Vagina (tissue), 2 donors: ENCODE data around the gene PRR29. TPM values are rescaled to one million over a fixed set of nuclear protein-coding genes. Genes with fewer than 3 reads are reported as not detected.
A peak's percentile ranks its signal among the peaks of the same experiment; 100 is the strongest.
"Not testable (repeated sequence)": the region's sequence is repeated elsewhere in the genome, so short reads cannot be mapped to it uniquely, and the experiment has no call there.

Source experiments
- DNase-seq, 2 donors: peaks; one replicate each; pipeline ENCODE4 v3.0.0-alpha.2; 2017; ENCODE audit errors: extremely low spot score in 2 of 2
- H3K27ac ChIP-seq: fragments of 200-600 bp; sonication (generic); one replicate; pipeline ENCODE4 v1.5.1; 2019
- H3K27me3 ChIP-seq: fragments of 200-600 bp; sonication (generic); one replicate; pipeline ENCODE4 v1.5.1; 2019
- H3K36me3 ChIP-seq, 2 donors: fragments of 200-600 bp; sonication (generic); one replicate each; pipeline ENCODE4 v1.5.1; 2017 to 2019
- H3K4me1 ChIP-seq: fragments of 200-600 bp; sonication (generic); one replicate; pipeline ENCODE4 v1.5.1; 2019
- H3K4me3 ChIP-seq, 2 donors: fragments of 200-600 bp; sonication (generic); 1 replicate in 1 of 2; 2 replicates in 1 of 2; pipeline ENCODE4 v1.5.1; 2016 to 2019
- H3K9me3 ChIP-seq: fragments of 200-600 bp; sonication (generic); one replicate; pipeline ENCODE4 v1.5.1; 2019
- CTCF ChIP-seq, 3 experiments: fragments of 450-650 bp in 2 of 3; fragments of 200-600 bp in 1 of 3; sonication (generic) in 1 of 3; IDR thresholded peaks; one replicate each; pipeline ENCODE4 v1.5.1; 2017 to 2019; ENCODE audit warnings: antibody characterized with exemption in 3 of 3, mild to moderate bottlenecking in 2 of 3, moderate library complexity in 2 of 3
- POLR2A ChIP-seq, 2 donors: fragments of 450-650 bp; IDR thresholded peaks; one replicate each; pipeline ENCODE4 v1.6.1; 2017; ENCODE audit warnings: antibody characterized with exemption in 2 of 2, mild to moderate bottlenecking in 2 of 2, moderate library complexity in 2 of 2
- POLR2AphosphoS5 ChIP-seq, 2 donors: sonication (generic); formaldehyde crosslinking; IDR thresholded peaks; one replicate each; pipeline ENCODE4 v1.9.0; 2017; ENCODE audit warnings: antibody characterized with exemption in 2 of 2, mild to moderate bottlenecking in 2 of 2, low read depth in 1 of 2; ENCODE audit not compliant: insufficient read depth in 1 of 2
- intact Hi-C: fragments of 100-400 bp; cut with DNase I; formaldehyde crosslinking; loops from one replicate; pipeline ENCODE4 v1.15.1; 2023
- total RNA-seq: library from RNA; depleted of rRNA; stranded (reverse); fragments of >200 nt; gene quantifications from one replicate; pipeline ENCODE4 v1.2.3, GENCODE V29; 2016

The PRR29 gene
- total RNA-seq, 1 donor from 2014 or later, result not detected

DNA sequence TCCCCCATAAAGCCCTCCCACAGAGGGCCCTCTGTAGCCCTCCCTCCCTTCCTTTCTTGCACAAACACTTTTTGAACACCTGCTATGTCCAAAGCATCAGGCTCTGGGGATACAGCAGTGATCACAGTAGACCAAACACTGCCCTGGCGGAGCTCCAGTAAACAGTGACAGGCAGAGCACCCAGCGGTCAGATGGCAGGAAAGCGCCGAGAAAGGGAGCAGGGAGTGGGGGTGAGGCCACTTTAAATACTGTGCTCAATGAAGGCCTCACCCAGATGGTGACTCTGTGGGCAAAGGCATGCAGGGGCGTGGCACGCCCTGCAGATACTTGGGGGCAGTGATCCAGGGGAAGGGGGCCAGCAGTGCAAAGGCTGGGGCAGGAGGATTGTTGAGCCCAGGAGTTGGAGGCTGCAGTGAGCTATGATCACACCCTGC, 7.6 kb downstream of the PRR29 start:
- no peaks in the 10 kb centered on the region for H3K27me3 ChIP-seq
- intact Hi-C loops, result no loop called here
- H3K36me3 ChIP-seq, result no peaks in the 10 kb centered on the region
- no peaks in the 10 kb centered on the region for H3K9me3 ChIP-seq
- DNase-seq, result peak; percentile 56 to 77
- no peak overlapping the region for H3K27ac ChIP-seq
- H3K4me1 ChIP-seq, result peaks cover 37% of the 10 kb centered on the region
- no peak for TF ChIP-seq POLR2AphosphoS5 (IDR thresholded peaks at IDR 0.05; ENCODE audit: insufficient read depth in 1 of 2, low read depth in 1 of 2)
- no peak for TF ChIP-seq POLR2A (IDR thresholded peaks at IDR 0.05)
- no peak for TF ChIP-seq CTCF (IDR thresholded peaks at IDR 0.05)
- no peak overlapping the region for H3K4me3 ChIP-seq

GRCh38 chr17:64006361-64007088, 8.4 kb downstream of the PRR29 start:
- H3K27me3 ChIP-seq, result no peaks in the 10 kb centered on the region
- intact Hi-C loops, result no loop called here

GRCh38 chr17:64007089-64007837, 9.1 kb downstream of the PRR29 start:
- H3K36me3 ChIP-seq, H3K9me3 ChIP-seq, intact Hi-C loops, H3K27me3 ChIP-seq, H3K4me3 ChIP-seq: not testable (repeated sequence)
- DNase-seq, result peak; percentile 37 to 43
- Histone ChIP-seq H3K27ac (peak overlapping the region; percentile 31), H3K4me1 (peaks cover 33% of the 10 kb centered on the region)

More at GRCh38 chr17:64006361-64007088, 8.4 kb downstream of the PRR29 start:
- Histone ChIP-seq H3K36me3 (no peaks in the 10 kb centered on the region), H3K4me3 (no peak overlapping the region), H3K27ac (no peak overlapping the region), H3K4me1 (peaks cover 37% of the 10 kb centered on the region), H3K9me3 (no peaks in the 10 kb centered on the region)
- DNase-seq, result peak; percentile 67 to 84
- TF ChIP-seq POLR2AphosphoS5 (IDR thresholded peaks at IDR 0.05; ENCODE audit: insufficient read depth in 1 of 2, low read depth in 1 of 2), result peak; percentile 61 to 65
- TF ChIP-seq POLR2A (IDR thresholded peaks at IDR 0.05), result no peak

GRCh38 chr17:64007838-64008282, 9.7 kb downstream of the PRR29 start:
- Histone ChIP-seq H3K4me3 (no peak overlapping the region), H3K27ac (peak overlapping the region; percentile 31), H3K27me3 (no peaks in the 10 kb centered on the region), H3K36me3 (no peaks in the 10 kb centered on the region), H3K4me1 (peaks cover 31% of the 10 kb centered on the region), H3K9me3 (no peaks in the 10 kb centered on the region)
- DNase-seq, result peak; percentile 74 to 77
- TF ChIP-seq POLR2A (IDR thresholded peaks at IDR 0.05), result no peak
- TF ChIP-seq POLR2AphosphoS5 (IDR thresholded peaks at IDR 0.05; ENCODE audit: insufficient read depth in 1 of 2, low read depth in 1 of 2), result no peak
- TF ChIP-seq CTCF (IDR thresholded peaks at IDR 0.05), result no peak
- intact Hi-C loops, result no loop called here

DNA sequence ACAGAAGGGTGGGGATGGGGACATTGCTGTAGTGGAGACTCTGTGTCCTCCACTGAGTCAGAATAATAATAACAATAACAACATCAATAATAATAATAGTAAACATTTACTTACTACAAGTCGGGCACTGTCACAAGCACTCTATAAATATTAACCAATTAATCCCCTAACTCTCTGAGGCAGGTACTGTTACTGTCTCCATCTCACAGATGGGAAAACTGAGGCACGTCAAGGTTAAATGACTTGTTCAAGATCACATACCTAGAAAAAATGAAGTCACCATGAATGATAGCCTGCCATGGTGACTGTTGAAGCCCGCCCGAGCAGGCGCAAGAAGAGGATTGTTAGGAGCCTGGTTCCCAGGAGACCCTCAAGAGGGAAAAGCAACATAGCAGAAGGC, 10.2 kb downstream of the PRR29 start:
- intact Hi-C loops, result no loop called here
- DNase-seq, result no peak
- peaks cover 31% of the 10 kb centered on the region for H3K4me1 ChIP-seq
- TF ChIP-seq POLR2A (IDR thresholded peaks at IDR 0.05) (no peak), CTCF (IDR thresholded peaks at IDR 0.05) (no peak), POLR2AphosphoS5 (IDR thresholded peaks at IDR 0.05; ENCODE audit: insufficient read depth in 1 of 2, low read depth in 1 of 2) (no peak)
- H3K9me3 ChIP-seq, result no peaks in the 10 kb centered on the region
- H3K27ac ChIP-seq, result no peak overlapping the region
- no peaks in the 10 kb centered on the region for H3K36me3 ChIP-seq
- no peak overlapping the region for H3K4me3 ChIP-seq
- no peaks in the 10 kb centered on the region for H3K27me3 ChIP-seq

GRCh38 chr17:64008830-64009229, 10.7 kb downstream of the PRR29 start:
- no peak overlapping the region for H3K27ac ChIP-seq
- H3K36me3 ChIP-seq, result no peaks in the 10 kb centered on the region
- DNase-seq, result peak in 1 of 2 donors; percentile 91
- H3K9me3 ChIP-seq, result no peaks in the 10 kb centered on the region
- no peak overlapping the region for H3K4me3 ChIP-seq
- TF ChIP-seq CTCF (IDR thresholded peaks at IDR 0.05) (no peak), POLR2AphosphoS5 (IDR thresholded peaks at IDR 0.05; ENCODE audit: insufficient read depth in 1 of 2, low read depth in 1 of 2) (no peak), POLR2A (IDR thresholded peaks at IDR 0.05) (no peak)
- H3K4me1 ChIP-seq, result peaks cover 31% of the 10 kb centered on the region
- intact Hi-C loops, result no loop called here
- H3K27me3 ChIP-seq, result no peaks in the 10 kb centered on the region
